ENCODE data around the gene ALKAL2.

DNA sequence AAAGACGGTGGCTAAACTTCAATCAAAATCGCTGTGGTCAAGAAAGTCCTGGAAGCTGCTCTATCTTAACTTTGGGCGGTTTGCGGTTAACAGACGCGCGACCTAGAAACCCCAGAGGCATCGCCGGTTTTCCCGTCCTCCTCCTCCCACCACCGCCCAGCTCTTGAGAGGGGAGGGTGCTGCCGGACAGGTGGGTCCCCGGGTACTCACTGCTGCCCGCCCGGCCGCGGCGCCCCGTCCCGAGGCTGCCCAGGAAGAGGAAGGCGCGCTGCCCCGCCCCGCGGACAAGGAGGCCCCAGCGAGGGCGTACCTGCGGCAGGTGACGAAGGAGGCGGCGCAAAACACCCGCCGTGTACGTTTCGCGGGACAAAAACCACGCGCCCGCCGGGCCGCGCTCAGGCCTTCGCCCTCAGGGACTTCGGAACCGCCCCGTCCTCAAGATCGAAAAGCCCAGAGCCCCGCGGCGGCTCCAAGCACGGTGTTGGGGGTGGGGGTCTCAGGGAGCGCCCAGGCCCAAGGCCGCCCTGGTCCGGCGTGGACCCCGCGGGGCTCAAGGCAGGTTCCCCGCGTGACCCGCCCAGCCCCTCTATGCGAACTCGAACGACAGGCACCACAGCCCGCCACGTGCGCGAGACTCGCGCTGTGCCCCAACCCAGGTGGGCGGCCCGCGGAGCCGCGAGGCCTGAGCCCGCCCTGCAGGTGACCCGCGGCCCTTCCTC, 24.0 kb downstream of the ALKAL2 start, which contains the start of gene SH3YL1:
- TF ChIP-seq POLR2A (IDR thresholded peaks at IDR 0.05) (peak in 1 of 2 donors; percentile 38), CTCF (IDR thresholded peaks at IDR 0.05) (no peak)
